ENCODE measurements around the gene ANKRD40. TPM values are rescaled to one million over a fixed set of nuclear protein-coding genes. Genes with fewer than 3 reads are reported as not detected.

Gene ANKRD40
- total and polyA plus RNA-seq, 9 of the 15 experiments (the other 6 are each of a cell fraction or from before 2014, with no cell fraction given) = 9.0 to 28.9 (median 27.7) TPM

DNA sequence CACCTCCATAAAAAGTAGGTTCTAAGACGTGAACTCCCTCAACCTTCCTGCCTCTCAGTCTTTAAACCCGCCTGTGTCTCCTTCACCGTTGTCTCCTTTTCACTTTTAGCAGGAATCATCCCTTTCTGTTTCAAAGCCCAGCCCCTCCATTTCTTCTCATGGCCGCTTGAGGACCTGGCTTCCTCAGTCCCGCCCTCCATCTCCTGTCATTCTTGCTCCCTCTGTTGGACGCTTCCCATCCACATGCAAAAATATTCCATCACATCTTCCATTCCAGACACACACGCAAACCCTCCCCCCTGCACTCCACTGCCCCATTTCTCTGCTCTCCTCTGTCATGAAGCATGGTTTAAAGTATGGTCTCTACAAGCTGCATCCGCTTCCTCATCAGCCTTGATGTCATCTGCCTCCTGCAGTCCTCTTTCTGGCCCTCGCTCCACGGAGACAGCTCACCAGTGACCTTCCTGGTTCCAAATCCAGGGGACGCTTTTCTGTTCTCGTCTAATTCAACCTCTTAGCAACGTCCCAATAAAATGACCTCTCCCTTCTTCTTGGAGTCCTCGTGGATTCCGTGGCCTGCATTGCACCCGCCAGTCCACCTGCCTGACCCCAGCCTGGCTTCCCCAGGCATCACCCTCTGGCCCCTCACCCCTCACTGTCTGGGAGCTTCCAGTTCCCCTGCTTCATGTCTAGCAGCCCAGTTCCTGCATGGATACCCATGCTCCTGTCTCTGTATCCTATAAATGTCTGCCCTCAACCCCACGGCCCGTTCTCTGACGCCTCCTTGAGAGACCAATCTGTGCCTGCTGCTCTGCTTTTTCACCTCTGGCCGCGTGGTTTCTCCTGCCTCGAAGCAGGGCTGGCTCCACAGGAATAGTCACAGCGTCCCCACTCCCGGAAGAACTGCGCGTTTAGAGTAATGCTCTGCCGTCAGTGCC, 26.2 kb downstream of the ANKRD40 start (continued):
- no peak for TF ChIP-seq RNF219 (CRISPR knock-in tag; IDR thresholded peaks at IDR 0.05)
- TF ChIP-seq CTBP1 (IDR thresholded peaks at IDR 0.05; ENCODE audit: borderline replicate concordance) = peak; percentile 58; the same call in 1 of the 2 replicates
- TF ChIP-seq, protein P1, sequence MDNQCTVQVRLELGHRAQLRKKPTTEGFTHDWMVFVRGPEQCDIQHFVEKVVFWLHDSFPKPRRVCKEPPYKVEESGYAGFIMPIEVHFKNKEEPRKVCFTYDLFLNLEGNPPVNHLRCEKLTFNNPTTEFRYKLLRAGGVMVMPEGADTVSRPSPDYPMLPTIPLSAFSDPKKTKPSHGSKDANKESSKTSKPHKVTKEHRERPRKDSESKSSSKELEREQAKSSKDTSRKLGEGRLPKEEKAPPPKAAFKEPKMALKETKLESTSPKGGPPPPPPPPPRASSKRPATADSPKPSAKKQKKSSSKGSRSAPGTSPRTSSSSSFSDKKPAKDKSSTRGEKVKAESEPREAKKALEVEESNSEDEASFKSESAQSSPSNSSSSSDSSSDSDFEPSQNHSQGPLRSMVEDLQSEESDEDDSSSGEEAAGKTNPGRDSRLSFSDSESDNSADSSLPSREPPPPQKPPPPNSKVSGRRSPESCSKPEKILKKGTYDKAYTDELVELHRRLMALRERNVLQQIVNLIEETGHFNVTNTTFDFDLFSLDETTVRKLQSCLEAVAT (IDR thresholded peaks at IDR 0.05) = peak in 1 of 2 experiments; percentile 95; a peak in 2 of 4 replicates
- no peak for TF ChIP-seq NFYB (IDR thresholded peaks at IDR 0.05; ENCODE audit: extremely low read depth, insufficient read length)
- TF ChIP-seq EHMT2 (IDR thresholded peaks at IDR 0.05) = peak; percentile 42; the same call in 1 of the 2 replicates
- TF ChIP-seq SMARCC2 (IDR thresholded peaks at IDR 0.05; ENCODE audit: low read depth) = no peak
- TF ChIP-seq SMC3 (conservative IDR thresholded peaks at IDR 0.05; ENCODE audit: insufficient read depth, low read depth, low read length) = peak; percentile 85
- TF ChIP-seq MYBL2 (IDR thresholded peaks at IDR 0.05; ENCODE audit: low read depth) = no peak
- TF ChIP-seq MYBL2 (CRISPR knock-in tag; IDR thresholded peaks at IDR 0.05; ENCODE audit: borderline replicate concordance) = no peak
- TF ChIP-seq HDAC3 (IDR thresholded peaks at IDR 0.05; ENCODE audit: borderline replicate concordance, partially characterized antibody) = no peak
- TF ChIP-seq ZNF24 (IDR thresholded peaks at IDR 0.05) = peak; percentile 77
- TF ChIP-seq CREM (IDR thresholded peaks at IDR 0.05; ENCODE audit: low read depth) = 0 out of 2 replicates have a peak, but pooled peaks have one; percentile 20
- no peak for TF ChIP-seq FOXO4 (CRISPR knock-in tag; IDR thresholded peaks at IDR 0.05)
- TF ChIP-seq PML (IDR thresholded peaks at IDR 0.05; ENCODE audit: low read length) = no peak
- 0 out of 2 replicates have a peak, but pooled peaks have one; percentile 9 for TF ChIP-seq DPF2 (IDR thresholded peaks at IDR 0.05)
- TF ChIP-seq ZSCAN32 (CRISPR knock-in tag; IDR thresholded peaks at IDR 0.05) = no peak
- peak; percentile 9 for TF ChIP-seq MEIS2 (IDR thresholded peaks at IDR 0.05; ENCODE audit: partially characterized antibody)
- no peak for TF ChIP-seq MXI1 (IDR thresholded peaks at IDR 0.05; ENCODE audit: low read depth, low read length)
- peak; percentile 36; the same call in 1 of the 2 replicates for TF ChIP-seq STAG1 (CRISPR knock-in tag; IDR thresholded peaks at IDR 0.05; ENCODE audit: borderline replicate concordance)
- TF ChIP-seq ATF7 (IDR thresholded peaks at IDR 0.05) = peak; percentile 12; the same call in 1 of the 2 replicates
- TF ChIP-seq GABPA (tag; conservative IDR thresholded peaks at IDR 0.05; ENCODE audit: low read depth) = no peak
- TF ChIP-seq, protein P2, sequence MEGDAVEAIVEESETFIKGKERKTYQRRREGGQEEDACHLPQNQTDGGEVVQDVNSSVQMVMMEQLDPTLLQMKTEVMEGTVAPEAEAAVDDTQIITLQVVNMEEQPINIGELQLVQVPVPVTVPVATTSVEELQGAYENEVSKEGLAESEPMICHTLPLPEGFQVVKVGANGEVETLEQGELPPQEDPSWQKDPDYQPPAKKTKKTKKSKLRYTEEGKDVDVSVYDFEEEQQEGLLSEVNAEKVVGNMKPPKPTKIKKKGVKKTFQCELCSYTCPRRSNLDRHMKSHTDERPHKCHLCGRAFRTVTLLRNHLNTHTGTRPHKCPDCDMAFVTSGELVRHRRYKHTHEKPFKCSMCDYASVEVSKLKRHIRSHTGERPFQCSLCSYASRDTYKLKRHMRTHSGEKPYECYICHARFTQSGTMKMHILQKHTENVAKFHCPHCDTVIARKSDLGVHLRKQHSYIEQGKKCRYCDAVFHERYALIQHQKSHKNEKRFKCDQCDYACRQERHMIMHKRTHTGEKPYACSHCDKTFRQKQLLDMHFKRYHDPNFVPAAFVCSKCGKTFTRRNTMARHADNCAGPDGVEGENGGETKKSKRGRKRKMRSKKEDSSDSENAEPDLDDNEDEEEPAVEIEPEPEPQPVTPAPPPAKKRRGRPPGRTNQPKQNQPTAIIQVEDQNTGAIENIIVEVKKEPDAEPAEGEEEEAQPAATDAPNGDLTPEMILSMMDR (IDR thresholded peaks at IDR 0.05 in 2 of 3, conservative IDR thresholded peaks at IDR 0.05 in 1 of 3; ENCODE audit: insufficient read depth in 2 of 3, low read depth in 1 of 3, low read length in 3 of 3) = peak; percentile 86 to 98 (median 97)
